RWPE2 (cell line): Measurements from ENCODE around the gene RHEX.

ENCODE experiments used
- ATAC-seq: fragments of 200-7000 bp; cut with Tn5 transposase; 3 replicates; pipeline ENCODE4 v1.9.1; 2021; ENCODE audit warnings: low read depth
- DNase-seq: peaks from one replicate; pipeline ENCODE4 v3.0.0-alpha.2; 2020; ENCODE audit warnings: low spot score
- H3K27ac ChIP-seq: fragments of 450-650 bp; 2 replicates; pipeline ENCODE4 v1.5.1; 2017; ENCODE audit warnings: mild to moderate bottlenecking; ENCODE audit not compliant: poor library complexity, severe bottlenecking
- H3K27me3 ChIP-seq: fragments of 250-450 bp; sonication (Bioruptor Pico); 2 replicates; pipeline ENCODE4 v1.5.1; 2021; ENCODE audit warnings: mild to moderate bottlenecking, moderate library complexity; ENCODE audit not compliant: insufficient read depth, poor library complexity, severe bottlenecking
- H3K36me3 ChIP-seq: fragments of 250-450 bp; sonication (Bioruptor Pico); 2 replicates; pipeline ENCODE4 v1.5.1; 2020; ENCODE audit warnings: low read depth, mild to moderate bottlenecking, moderate library complexity
- H3K4me1 ChIP-seq: fragments of 250-450 bp; sonication (Bioruptor Pico); 2 replicates; pipeline ENCODE4 v1.5.1; 2021; ENCODE audit warnings: mild to moderate bottlenecking, moderate library complexity; ENCODE audit not compliant: insufficient read depth, poor library complexity, severe bottlenecking
- H3K4me3 ChIP-seq: fragments of 250-450 bp; sonication (Bioruptor Pico); 2 replicates; pipeline ENCODE4 v1.5.1; 2021; ENCODE audit warnings: mild to moderate bottlenecking, moderate library complexity; ENCODE audit not compliant: severe bottlenecking
- H3K9me3 ChIP-seq: fragments of 250-450 bp; sonication (Bioruptor Pico); 2 replicates; pipeline ENCODE4 v1.5.1; 2021; ENCODE audit warnings: mild to moderate bottlenecking, moderate library complexity; ENCODE audit not compliant: severe bottlenecking
- TF ChIP-seq, protein P1 (sequence below): fragments of 450-650 bp; IDR thresholded peaks from one replicate; pipeline ENCODE4 v1.5.1; 2017; ENCODE audit warnings: mild to moderate bottlenecking, moderate library complexity; ENCODE audit not compliant: poor library complexity, severe bottlenecking

The RHEX gene

DNA sequence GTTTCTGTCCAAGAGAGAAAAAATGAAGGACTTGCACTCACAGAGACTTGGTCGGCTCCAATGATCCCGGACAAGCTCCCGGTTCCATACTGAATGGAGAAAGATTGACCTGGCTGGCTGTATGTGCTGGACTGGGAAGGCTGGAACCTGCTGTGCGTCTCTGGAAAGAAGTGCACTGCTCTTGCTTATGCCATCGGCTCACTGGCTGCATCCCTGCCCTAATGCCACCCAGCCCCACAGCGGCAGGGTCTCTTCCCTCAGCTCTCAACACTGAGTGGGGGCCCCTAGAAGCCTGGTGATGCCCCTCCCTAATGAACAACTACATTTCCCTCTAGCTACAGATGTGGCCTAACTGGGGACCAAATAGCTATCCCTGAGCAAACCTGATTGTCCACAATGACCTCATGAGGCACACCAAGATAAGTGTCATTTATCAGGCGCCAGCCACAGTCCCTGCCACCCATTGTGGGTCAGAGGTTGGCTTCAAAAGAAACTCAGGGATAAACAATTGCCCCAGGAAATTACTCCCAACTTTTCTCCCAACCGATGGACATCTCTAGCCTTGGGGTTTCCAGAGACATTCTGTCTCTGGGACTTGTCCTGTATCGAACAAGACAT, 31.9 kb upstream of the RHEX start:
- TF ChIP-seq, protein P1, sequence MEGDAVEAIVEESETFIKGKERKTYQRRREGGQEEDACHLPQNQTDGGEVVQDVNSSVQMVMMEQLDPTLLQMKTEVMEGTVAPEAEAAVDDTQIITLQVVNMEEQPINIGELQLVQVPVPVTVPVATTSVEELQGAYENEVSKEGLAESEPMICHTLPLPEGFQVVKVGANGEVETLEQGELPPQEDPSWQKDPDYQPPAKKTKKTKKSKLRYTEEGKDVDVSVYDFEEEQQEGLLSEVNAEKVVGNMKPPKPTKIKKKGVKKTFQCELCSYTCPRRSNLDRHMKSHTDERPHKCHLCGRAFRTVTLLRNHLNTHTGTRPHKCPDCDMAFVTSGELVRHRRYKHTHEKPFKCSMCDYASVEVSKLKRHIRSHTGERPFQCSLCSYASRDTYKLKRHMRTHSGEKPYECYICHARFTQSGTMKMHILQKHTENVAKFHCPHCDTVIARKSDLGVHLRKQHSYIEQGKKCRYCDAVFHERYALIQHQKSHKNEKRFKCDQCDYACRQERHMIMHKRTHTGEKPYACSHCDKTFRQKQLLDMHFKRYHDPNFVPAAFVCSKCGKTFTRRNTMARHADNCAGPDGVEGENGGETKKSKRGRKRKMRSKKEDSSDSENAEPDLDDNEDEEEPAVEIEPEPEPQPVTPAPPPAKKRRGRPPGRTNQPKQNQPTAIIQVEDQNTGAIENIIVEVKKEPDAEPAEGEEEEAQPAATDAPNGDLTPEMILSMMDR, result no peak
- H3K27me3 ChIP-seq, result no peaks in the 10 kb centered on the region
- no peak for DNase-seq
- H3K9me3 ChIP-seq, result no peaks in the 10 kb centered on the region
- H3K4me3 ChIP-seq, result no peak overlapping the region
- peak overlapping the region; percentile 78 for H3K27ac ChIP-seq
- no peaks in the 10 kb centered on the region for H3K36me3 ChIP-seq
- no peak for ATAC-seq
- peaks cover 14% of the 10 kb centered on the region for H3K4me1 ChIP-seq

GRCh38 chr1:206021626-206022365, 31.2 kb upstream of the RHEX start:
- ATAC-seq, result peak; percentile 88
- H3K27ac ChIP-seq, result peak overlapping the region; percentile 78
- TF ChIP-seq, protein P1, result no peak
- H3K4me1 ChIP-seq, result peaks cover 14% of the 10 kb centered on the region
- no peak overlapping the region for H3K4me3 ChIP-seq
- no peak for DNase-seq
- H3K27me3 ChIP-seq, result no peaks in the 10 kb centered on the region
- no peaks in the 10 kb centered on the region for H3K36me3 ChIP-seq
- no peaks in the 10 kb centered on the region for H3K9me3 ChIP-seq

DNA sequence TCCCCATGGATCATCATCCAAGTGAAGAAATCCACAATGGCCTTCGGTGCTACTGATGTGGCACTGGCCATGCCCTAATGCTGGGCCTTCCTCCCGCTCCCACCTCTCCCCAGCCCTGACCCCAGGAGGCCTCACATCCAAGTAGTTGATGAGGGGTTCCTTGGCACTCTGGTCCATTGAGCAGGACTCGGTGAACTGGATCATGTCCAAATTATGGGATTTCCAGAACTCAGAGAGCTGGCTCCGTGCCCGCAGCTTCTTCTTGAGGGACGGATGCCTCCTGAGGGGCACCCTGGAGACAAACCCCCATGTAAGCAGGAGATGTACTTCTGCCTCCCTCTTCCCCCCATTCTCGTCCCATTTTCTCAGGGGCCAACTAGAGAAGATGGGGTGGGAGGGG, 30.2 kb upstream of the RHEX start:
- TF ChIP-seq, protein P1, result no peak

GRCh38 chr1:206023695-206024094, 29.3 kb upstream of the RHEX start, which contains the start of gene CTSE:
CTSE (minus strand) TSS chr1:206023895; CDS start chr1:206023791, 104 bp downstream.
- H3K27me3 ChIP-seq, result no peaks in the 10 kb centered on the region
- H3K4me1 ChIP-seq, result peaks cover 14% of the 10 kb centered on the region
- DNase-seq, result no peak
- TF ChIP-seq, protein P1, result no peak
- no peak within 1 kb of the TSS for H3K4me3 ChIP-seq
- peak within 1 kb of the TSS; percentile 78 for H3K27ac ChIP-seq
- no peak for ATAC-seq
- no peaks in the 10 kb centered on the region for H3K36me3 ChIP-seq
- H3K9me3 ChIP-seq, result no peaks in the 10 kb centered on the region

More for the DNA sequence above, 30.2 kb upstream of the RHEX start:
- Histone ChIP-seq H3K4me3 (no peak overlapping the region), H3K9me3 (no peaks in the 10 kb centered on the region), H3K27me3 (no peaks in the 10 kb centered on the region), H3K36me3 (no peaks in the 10 kb centered on the region), H3K27ac (peak overlapping the region; percentile 78), H3K4me1 (peaks cover 14% of the 10 kb centered on the region)
- ATAC-seq (no peak), DNase-seq (no peak)
